Retina (tissue), 1 donor: Measurements from ENCODE around the gene ONECUT2.
A peak's percentile ranks its signal among the peaks of the same experiment; 100 is the strongest.
"Not testable (repeated sequence)": the region's sequence is repeated elsewhere in the genome, so short reads cannot be mapped to it uniquely, and the experiment has no call there.

ENCODE experiments used
- DNase-seq: peaks from one replicate; pipeline ENCODE4 v3.0.0-alpha.2; 2016

ONECUT2 gene

GRCh38 chr18:57434536-57435494 lies at the start of gene ONECUT2:
ONECUT2 (plus strand) TSS chr18:57435374; CDS start chr18:57435717, 343 bp downstream.
- peak; percentile 96 for DNase-seq

GRCh38 chr18:57389271-57389670 lies 45.9 kb upstream of the ONECUT2 start:
- no peak for DNase-seq

- DNase-seq = no peak
These were observed 45.1 kb upstream of the ONECUT2 start for GRCh38 chr18:57390044-57390443.

- DNase-seq = not testable (repeated sequence)
These were observed 40.4 kb upstream of the ONECUT2 start for GRCh38 chr18:57394749-57395148.

- DNase-seq = not testable (repeated sequence)
These were observed 38.3 kb upstream of the ONECUT2 start for GRCh38 chr18:57396831-57397230.

- DNase-seq = no peak
These were observed 37.6 kb upstream of the ONECUT2 start for GRCh38 chr18:57397440-57398132.

GRCh38 chr18:57404345-57404744 lies 30.8 kb upstream of the ONECUT2 start:
- no peak for DNase-seq

GRCh38 chr18:57409650-57410049 lies 25.5 kb upstream of the ONECUT2 start:
- no peak for DNase-seq

- DNase-seq = no peak
These were observed 24.4 kb upstream of the ONECUT2 start for GRCh38 chr18:57410749-57411148.

- DNase-seq = no peak
These were observed 18.6 kb upstream of the ONECUT2 start for GRCh38 chr18:57416542-57416941.

- no peak for DNase-seq
These were observed 12.8 kb upstream of the ONECUT2 start for GRCh38 chr18:57422313-57422872.

GRCh38 chr18:57423821-57424220 lies 11.4 kb upstream of the ONECUT2 start:
- no peak for DNase-seq

- no peak for DNase-seq
These were observed 10.1 kb upstream of the ONECUT2 start for GRCh38 chr18:57425096-57425495.

- no peak for DNase-seq
These were observed 9.0 kb upstream of the ONECUT2 start for GRCh38 chr18:57426187-57426586.

GRCh38 chr18:57427429-57428201 lies 7.6 kb upstream of the ONECUT2 start:
- DNase-seq = peak; percentile 74

- DNase-seq = peak; percentile 85
These were observed 6.7 kb upstream of the ONECUT2 start for GRCh38 chr18:57428221-57429150.

GRCh38 chr18:57429167-57430078 lies 5.8 kb upstream of the ONECUT2 start:
- DNase-seq = peak; percentile 79

- peak; percentile 69 for DNase-seq
These were observed 4.8 kb upstream of the ONECUT2 start for GRCh38 chr18:57430079-57431001.

GRCh38 chr18:57431002-57431382 lies 4.2 kb upstream of the ONECUT2 start:
- peak; percentile 64 for DNase-seq
